Right lobe of liver (tissue), 6 donors: ENCODE data around the gene PRUNE1. TPM values are rescaled to one million over a fixed set of nuclear protein-coding genes. Genes with fewer than 3 reads are reported as not detected.

Experiments
- ATAC-seq, 4 donors: fragments of 200-7000 bp; cut with Tn5 transposase; one replicate each; pipeline ENCODE4 v1.9.1; 2020; ENCODE audit warnings: mild to moderate bottlenecking in 4 of 4, moderate library complexity in 4 of 4
- DNase-seq, 3 donors: peaks; one replicate each; pipeline ENCODE4 v3.0.0-alpha.2; 2020
- H3K27ac ChIP-seq, 3 donors: fragments of 200-600 bp; one replicate each; pipeline ENCODE4 v1.8.0; 2022
- H3K27me3 ChIP-seq, 2 donors: fragments of 200-600 bp; one replicate each; pipeline ENCODE4 v1.8.0; 2022
- H3K36me3 ChIP-seq, 4 donors: fragments of 200-600 bp; sonication (generic) in 1 of 4; one replicate each; pipeline versions ENCODE4 v1.5.1 to v1.8.0; 2017 to 2022; ENCODE audit warnings: control low read depth in 1 of 4
- H3K4me1 ChIP-seq, 4 donors: fragments of 200-600 bp; sonication (generic) in 1 of 4; one replicate each; pipeline versions ENCODE4 v1.5.1 to v1.8.0; 2017 to 2022; ENCODE audit warnings: control low read depth in 1 of 4
- H3K4me3 ChIP-seq, 3 donors: fragments of 200-600 bp; one replicate each; pipeline ENCODE4 v1.8.0; 2022
- H3K9me3 ChIP-seq, 4 donors: fragments of 200-600 bp; sonication (generic) in 1 of 4; one replicate each; pipeline versions ENCODE4 v1.5.1 to v1.8.0; 2017 to 2022; ENCODE audit warnings: control low read depth in 1 of 4
- CTCF ChIP-seq, 4 donors: fragments of 200-600 bp in 3 of 4; fragments of 450-650 bp in 1 of 4; IDR thresholded peaks; one replicate each; pipeline versions ENCODE4 v1.5.1 to v1.8.0; 2016 to 2022; ENCODE audit warnings: antibody characterized with exemption in 4 of 4, mild to moderate bottlenecking in 2 of 4
- POLR2A ChIP-seq: fragments of 450-650 bp; IDR thresholded peaks from one replicate; pipeline ENCODE4 v1.6.1; 2017; ENCODE audit warnings: antibody characterized with exemption, mild to moderate bottlenecking
- WGBS: methylation state at CpG from one replicate; pipeline ENCODE4 v1.1.6; 2018; ENCODE audit warnings: low coverage, low lambda C conversion rate; ENCODE audit not compliant: insufficient coverage; ENCODE audit errors: missing lambda C conversion rate; 5-methylcytosine and 5-hydroxymethylcytosine counted together
- intact Hi-C, 2 donors: fragments of 100-400 bp; cut with DNase I; formaldehyde crosslinking; loops; one replicate each; pipeline versions ENCODE4 v1.11.2 to v1.14.1; 2022
- long read RNA-seq: library from polyadenylated mRNA; unstranded; transcript quantifications from one replicate; pipeline ENCODE4 v2.0.0, GENCODE V29; 2019
- total RNA-seq, 6 experiments: library from RNA; depleted of rRNA in 2 of 6; stranded (reverse); fragments of >200 nt in 2 of 6; fragmentation: NEBNext Ultra II Directional in 3 of 6; extraction: Animal tissue kit (Norgen Biotek cat#: 25700) in 3 of 6; gene quantifications; one replicate each; pipeline versions ENCODE4 v1.1.0 to v1.2.4, GENCODE V29; 2016 to 2023
- donor health status: DM: no; HTN: yes; CAD: no.
- donor health status: DM: no; HTN: no; CAD: no.
- donor health status: DM: no; HTN: no; CAD: no.
- donor health status: DM: no; HTN: yes; CAD: no.
- donor health status: DM: no; HTN: yes; CAD: no.

PRUNE1 gene
- total RNA-seq: 10 to 100 TPM in 4 of 6 experiments, 1 to 10 TPM in 2; 4.7 to 12.0 (median 10.1) TPM
- long read RNA-seq, partial matches to known transcripts: 0 of 1 reads
- long read RNA-seq, other reads (novel, unspliced or antisense): 1 of 1 reads

- ATAC-seq (peak; percentile 81 to 88 (median 84)), DNase-seq (peak; percentile 98)
- no peaks in the 10 kb centered on the region for H3K9me3 ChIP-seq
- no peak for TF ChIP-seq CTCF (IDR thresholded peaks at IDR 0.05)
- peak; percentile 39 for TF ChIP-seq POLR2A
- WGBS: under 1% methylated on average over 22 of the region's 69 CpGs
- H3K27ac ChIP-seq: peak within 1 kb of the TSS; percentile 75 to 89 (median 88)
- intact Hi-C loops: no loop called here
- no peaks in the 10 kb centered on the region for H3K27me3 ChIP-seq
- H3K36me3 ChIP-seq: no peaks in the 10 kb centered on the region
- peak within 1 kb of the TSS; percentile 71 to 73 (median 71) for H3K4me3 ChIP-seq
- peaks cover 0 to 76% (median 28%) of the 10 kb centered on the region in 4 donors for H3K4me1 ChIP-seq
Observed at GRCh38 chr1:151008244-151009205, at the start of gene PRUNE1. TSS of gene PRUNE1 (plus strand) at chr1:151008449. CDS start at chr1:151008633, 184 bp downstream.

GRCh38 chr1:150960646-150961045 lies 47.6 kb upstream of the PRUNE1 start:
- Histone ChIP-seq H3K4me1 (peaks cover 0 to 8% (median 0%) of the 10 kb centered on the region in 4 donors), H3K4me3 (no peak overlapping the region), H3K36me3 (peaks cover 7 to 78% (median 28%) of the 10 kb centered on the region in 4 donors), H3K9me3 (no peaks in the 10 kb centered on the region), H3K27ac (no peak overlapping the region), H3K27me3 (no peaks in the 10 kb centered on the region)
- no peak for DNase-seq
- intact Hi-C loops: no loop called here
- ATAC-seq: peak in 2 of 4 donors; percentile 7 to 8
- no peak for TF ChIP-seq POLR2A
- no peak for TF ChIP-seq CTCF (IDR thresholded peaks at IDR 0.05)
- WGBS: 88% methylated on average over 5 of the region's 7 CpGs

- Histone ChIP-seq H3K4me3 (no peak overlapping the region), H3K36me3 (peaks cover 10 to 88% (median 36%) of the 10 kb centered on the region in 4 donors), H3K27ac (no peak overlapping the region), H3K4me1 (peaks cover 0 to 8% (median 0%) of the 10 kb centered on the region in 4 donors), H3K27me3 (no peaks in the 10 kb centered on the region), H3K9me3 (no peaks in the 10 kb centered on the region)
- no peak for TF ChIP-seq CTCF (IDR thresholded peaks at IDR 0.05)
- no peak for TF ChIP-seq POLR2A
- ATAC-seq: peak; percentile 36 to 53 (median 38)
- intact Hi-C loops: no loop called here
- WGBS: 43% methylated on average over 4 of the region's 4 CpGs
- no peak for DNase-seq
Observed at GRCh38 chr1:150961756-150962155, 46.5 kb upstream of the PRUNE1 start.

- Histone ChIP-seq H3K9me3 (no peaks in the 10 kb centered on the region), H3K4me1 (peaks cover 0 to 19% (median 0%) of the 10 kb centered on the region in 4 donors), H3K27me3 (no peaks in the 10 kb centered on the region), H3K27ac (no peak overlapping the region), H3K36me3 (peaks cover 19 to 97% (median 48%) of the 10 kb centered on the region in 4 donors), H3K4me3 (no peak overlapping the region)
- intact Hi-C loops: no loop called here
- no peak for TF ChIP-seq CTCF (IDR thresholded peaks at IDR 0.05)
- peak in 1 of 3 donors; percentile 7 for DNase-seq
- no peak for ATAC-seq
- WGBS: 90% methylated on average over 8 of the region's 10 CpGs
Observed at GRCh38 chr1:150963321-150964163, 44.7 kb upstream of the PRUNE1 start.
